Prostate gland (tissue), 2 donors: Measurements from ENCODE around the gene SNRPA1.

Experiments used
- CTCF ChIP-seq, 4 experiments: fragments of 200-600 bp in 2 of 4; fragments of 450-650 bp in 2 of 4; sonication (generic) in 2 of 4; IDR thresholded peaks; 1 replicate in 3 of 4; 2 replicates in 1 of 4; pipeline ENCODE4 v1.5.1; 2016 to 2019; ENCODE audit warnings: antibody characterized with exemption in 4 of 4, mild to moderate bottlenecking in 2 of 4, moderate library complexity in 2 of 4
- POLR2A ChIP-seq: fragments of 450-650 bp; IDR thresholded peaks from one replicate; pipeline ENCODE4 v1.6.1; 2016; ENCODE audit warnings: antibody characterized with exemption, mild to moderate bottlenecking
- POLR2AphosphoS5 ChIP-seq: sonication (generic); formaldehyde crosslinking; IDR thresholded peaks from one replicate; pipeline ENCODE4 v1.6.1; 2017; ENCODE audit warnings: antibody characterized with exemption

GRCh38 chr15:101294731-101295606 is at the start of gene SNRPA1:
- TF ChIP-seq CTCF (IDR thresholded peaks at IDR 0.05), result peak in 2 of 4 experiments; percentile 29 to 34
- peak; percentile 81 for TF ChIP-seq POLR2A
- peak; percentile 98 for TF ChIP-seq POLR2AphosphoS5
